ENCODE results near the gene LRP5.

Gene LRP5

GRCh38 chr11:68361702-68362101 is 49.3 kb downstream of the LRP5 start:
- no peak overlapping the region for H3K27ac ChIP-seq
- no peak for DNase-seq (ENCODE audit: low read depth, low spot score)

GRCh38 chr11:68362801-68363379 is 50.5 kb downstream of the LRP5 start:
- H3K27ac ChIP-seq: no peak overlapping the region
- DNase-seq (ENCODE audit: low read depth, low spot score): no peak

GRCh38 chr11:68363776-68364175 is 51.4 kb downstream of the LRP5 start:
- H3K27ac ChIP-seq: no peak overlapping the region
- no peak for DNase-seq (ENCODE audit: low read depth, low spot score)

- no peak for DNase-seq (ENCODE audit: low read depth, low spot score)
- no peak overlapping the region for H3K27ac ChIP-seq
Measured at GRCh38 chr11:68364581-68364980, 52.2 kb downstream of the LRP5 start.

- H3K27ac ChIP-seq: no peak overlapping the region
- DNase-seq (ENCODE audit: low read depth, low spot score): no peak
Measured at GRCh38 chr11:68365943-68366435, 53.6 kb downstream of the LRP5 start.

- no peak overlapping the region for H3K27ac ChIP-seq
- no peak for DNase-seq (ENCODE audit: low read depth, low spot score)
Measured at GRCh38 chr11:68367252-68367651, 54.9 kb downstream of the LRP5 start.

GRCh38 chr11:68369756-68370155 is 57.4 kb downstream of the LRP5 start:
- no peak for DNase-seq (ENCODE audit: low read depth, low spot score)
- H3K27ac ChIP-seq: no peak overlapping the region

- H3K27ac ChIP-seq: no peak overlapping the region
- DNase-seq (ENCODE audit: low read depth, low spot score): no peak
Measured at GRCh38 chr11:68370211-68371111, 58.1 kb downstream of the LRP5 start.

- no peak overlapping the region for H3K27ac ChIP-seq
- no peak for DNase-seq (ENCODE audit: low read depth, low spot score)
Measured at GRCh38 chr11:68371171-68372041, 59.0 kb downstream of the LRP5 start.

GRCh38 chr11:68372114-68372513 is 59.7 kb downstream of the LRP5 start:
- no peak for DNase-seq (ENCODE audit: low read depth, low spot score)

GRCh38 chr11:68372625-68373024 is 60.2 kb downstream of the LRP5 start:
- no peak for DNase-seq (ENCODE audit: low read depth, low spot score)
- no peak overlapping the region for H3K27ac ChIP-seq

More at GRCh38 chr11:68372114-68372513, 59.7 kb downstream of the LRP5 start:
- no peak overlapping the region for H3K27ac ChIP-seq

- no peak overlapping the region for H3K27ac ChIP-seq
- DNase-seq (ENCODE audit: low read depth, low spot score): no peak
Measured at GRCh38 chr11:68373189-68373814, 60.9 kb downstream of the LRP5 start.

- no peak for DNase-seq (ENCODE audit: low read depth, low spot score)
- H3K27ac ChIP-seq: no peak overlapping the region
Measured at GRCh38 chr11:68373815-68374501, 61.6 kb downstream of the LRP5 start.

- no peak for DNase-seq (ENCODE audit: low read depth, low spot score)
- no peak overlapping the region for H3K27ac ChIP-seq
Measured at GRCh38 chr11:68374531-68374930, 62.1 kb downstream of the LRP5 start.

GRCh38 chr11:68375337-68375736 is 62.9 kb downstream of the LRP5 start:
- DNase-seq (ENCODE audit: low read depth, low spot score): no peak

GRCh38 chr11:68375766-68376165 is 63.4 kb downstream of the LRP5 start:
- DNase-seq (ENCODE audit: low read depth, low spot score): no peak
- H3K27ac ChIP-seq: no peak overlapping the region

More at GRCh38 chr11:68375337-68375736, 62.9 kb downstream of the LRP5 start:
- no peak overlapping the region for H3K27ac ChIP-seq

- no peak overlapping the region for H3K27ac ChIP-seq
- DNase-seq (ENCODE audit: low read depth, low spot score): no peak
Measured at GRCh38 chr11:68377389-68377795, 65.0 kb downstream of the LRP5 start.

- no peak overlapping the region for H3K27ac ChIP-seq
- no peak for DNase-seq (ENCODE audit: low read depth, low spot score)
Measured at GRCh38 chr11:68379206-68379605, 66.8 kb downstream of the LRP5 start.

GRCh38 chr11:68380786-68381622 is 68.6 kb downstream of the LRP5 start:
- H3K27ac ChIP-seq: no peak overlapping the region
- no peak for DNase-seq (ENCODE audit: low read depth, low spot score)

Measured in epithelial cell of prostate (primary cell).